CD4-positive, alpha-beta T cell treated with Interleukin-1 beta for 1 hour (primary cell): ENCODE results near the gene ZCCHC2.

Source experiments
- DNase-seq, 2 donors: peaks; one replicate each; pipeline ENCODE4 v3.0.0-alpha.2; 2020 to 2022

ZCCHC2 gene

DNA sequence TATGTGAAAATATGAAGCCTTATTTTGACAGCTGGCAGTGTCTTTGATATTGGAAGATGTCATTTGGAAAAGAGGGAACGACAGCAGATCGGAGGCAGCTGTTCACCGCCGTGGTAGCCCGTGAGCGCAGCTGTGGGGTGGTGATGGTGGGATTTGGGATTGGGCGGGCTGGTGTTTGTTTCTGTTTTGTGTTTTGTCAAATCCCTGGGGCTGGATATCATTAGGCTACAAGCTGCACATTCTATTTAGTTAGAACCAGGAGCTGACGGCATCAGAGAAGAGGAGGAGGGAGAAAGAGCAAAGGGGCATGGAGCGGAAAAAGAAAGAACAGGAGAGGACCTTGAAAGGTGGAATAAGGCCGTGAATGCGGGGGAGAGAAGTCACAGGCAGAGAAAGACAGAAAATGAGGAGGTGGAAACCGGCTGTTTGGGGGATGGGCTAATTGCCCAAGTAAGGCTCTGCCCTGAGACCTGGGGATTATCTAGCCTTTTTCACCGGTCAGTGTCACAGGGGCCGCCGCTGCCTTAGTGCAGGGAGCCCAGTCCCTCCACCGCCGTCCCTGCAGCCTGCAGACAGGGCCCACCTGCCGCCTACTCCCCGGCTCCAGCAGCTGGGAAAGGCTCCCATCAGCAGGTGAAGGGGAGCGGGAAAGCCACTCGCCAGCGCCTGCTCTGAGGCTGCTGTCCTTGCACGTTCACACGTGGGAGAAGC lies 88.0 kb downstream of the ZCCHC2 start:
- no peak for DNase-seq

DNA sequence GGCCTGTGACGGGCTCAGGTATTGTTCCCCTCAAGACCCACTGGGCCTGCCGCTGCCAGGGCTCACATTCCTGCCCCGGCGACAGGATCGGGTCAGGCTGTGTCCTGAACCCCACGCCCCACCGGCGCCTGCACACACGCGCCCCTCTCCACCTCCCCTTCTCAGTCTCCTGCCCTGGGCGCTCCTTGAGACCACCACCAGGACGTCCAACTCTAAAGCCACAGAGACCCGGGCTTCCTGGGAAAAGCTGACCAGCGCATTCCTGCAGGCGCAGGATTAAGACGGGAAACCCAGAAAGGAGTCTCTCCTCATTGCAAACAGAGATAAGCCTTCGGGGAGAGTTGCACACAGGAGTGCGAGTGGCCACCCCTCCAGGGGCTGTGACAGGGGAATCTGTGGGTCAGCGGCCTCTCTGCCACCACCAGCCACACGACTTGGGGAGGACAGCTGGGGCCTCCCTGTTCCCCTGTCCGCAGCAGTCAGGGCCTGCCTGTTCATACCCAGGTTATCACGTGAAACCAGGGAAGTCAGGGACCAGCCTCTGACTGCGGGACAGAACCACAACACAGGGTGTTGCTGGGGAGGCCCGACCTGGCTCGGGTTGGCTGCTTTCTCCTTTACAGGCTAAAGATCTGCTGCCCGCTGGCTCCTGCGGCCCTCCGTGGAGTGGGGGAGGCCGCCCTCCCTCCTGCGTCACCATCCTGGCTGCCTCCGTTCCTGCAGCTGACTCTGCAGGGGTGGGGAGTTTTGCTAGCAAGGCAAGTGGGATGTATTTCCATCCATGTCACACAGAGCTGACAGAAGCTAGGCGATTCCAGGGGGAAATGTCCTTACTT lies 88.8 kb downstream of the ZCCHC2 start:
- DNase-seq = no peak

DNA sequence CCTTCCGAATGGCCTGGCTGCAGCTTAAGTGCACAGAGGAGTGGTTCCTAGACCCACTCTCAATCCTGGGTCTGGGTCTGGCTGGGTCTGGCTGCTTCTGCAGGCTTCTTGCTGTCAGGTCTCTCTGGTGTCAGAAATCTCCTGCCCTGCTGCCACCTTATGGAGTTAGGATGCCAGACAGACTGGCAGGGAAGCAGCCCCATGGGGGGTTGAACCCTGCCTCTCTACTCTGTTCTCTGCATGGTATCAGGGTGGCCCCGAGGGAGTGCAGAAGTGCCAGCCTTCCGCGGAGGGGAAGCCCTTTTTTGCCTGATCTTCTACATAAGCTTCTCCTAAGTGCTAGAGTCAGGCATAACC lies 89.4 kb downstream of the ZCCHC2 start:
- no peak for DNase-seq

DNA sequence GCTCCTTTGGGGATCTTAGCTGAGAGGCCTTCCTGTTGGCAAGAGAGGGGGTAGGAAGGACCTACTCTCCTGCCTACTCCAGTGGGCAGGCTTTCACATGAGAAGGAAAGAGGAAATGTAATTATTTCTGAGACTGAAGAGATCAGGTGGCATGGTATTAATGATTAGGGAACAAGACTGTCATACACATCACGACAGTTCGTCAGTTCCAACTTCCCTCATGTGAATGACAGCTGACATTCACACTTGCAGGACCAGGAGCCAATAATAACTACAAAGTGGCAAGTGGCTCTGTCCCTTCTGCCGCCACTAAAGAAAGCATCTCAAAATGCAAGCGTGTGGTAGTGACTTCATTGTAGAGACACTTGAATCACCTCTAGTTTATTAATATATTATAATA lies 90.0 kb downstream of the ZCCHC2 start:
- no peak for DNase-seq

DNA sequence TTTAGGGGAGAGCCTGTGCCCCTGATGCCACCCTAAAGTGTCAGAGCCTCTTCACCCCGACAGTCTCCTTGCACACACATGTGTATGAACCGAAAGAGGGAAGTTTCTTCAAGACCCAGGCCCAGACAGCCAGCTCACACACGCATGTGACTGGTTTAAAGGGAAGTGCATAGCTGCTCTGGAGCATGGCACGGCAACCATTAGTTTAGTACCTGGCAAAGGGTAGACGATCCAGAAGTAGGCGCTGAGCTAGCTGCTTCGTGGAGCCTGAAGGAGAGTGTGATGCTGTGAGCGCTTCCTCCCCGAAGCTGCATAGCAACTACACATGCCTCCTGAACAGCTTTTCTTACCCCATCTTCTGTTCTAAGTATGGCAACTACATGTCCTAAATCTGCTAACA lies 91.7 kb downstream of the ZCCHC2 start:
- peak in 1 of 2 donors; percentile 3 for DNase-seq

DNA sequence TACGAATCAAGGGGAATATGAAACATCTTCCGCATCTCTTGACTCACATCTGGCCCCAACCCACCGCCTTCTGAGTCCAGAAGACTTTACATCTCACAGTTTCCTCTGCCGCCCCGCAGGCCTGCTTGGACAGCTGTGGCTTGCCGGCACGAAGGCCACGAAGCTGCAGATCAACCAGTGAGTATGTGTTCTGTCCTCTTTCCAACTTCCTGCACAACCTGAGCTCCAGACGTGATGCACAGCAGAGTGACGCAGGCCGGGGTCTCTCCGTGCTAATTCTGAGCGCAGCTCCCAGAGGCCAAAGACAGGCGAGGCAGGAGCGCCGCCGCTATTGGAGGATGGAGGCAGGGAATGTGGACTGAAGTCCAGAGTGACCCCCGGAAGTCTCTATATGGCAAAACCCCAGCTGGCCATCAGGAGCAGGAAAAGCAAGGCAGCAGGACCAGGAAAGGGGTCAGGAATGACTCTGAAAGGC lies 93.5 kb downstream of the ZCCHC2 start:
- no peak for DNase-seq

DNA sequence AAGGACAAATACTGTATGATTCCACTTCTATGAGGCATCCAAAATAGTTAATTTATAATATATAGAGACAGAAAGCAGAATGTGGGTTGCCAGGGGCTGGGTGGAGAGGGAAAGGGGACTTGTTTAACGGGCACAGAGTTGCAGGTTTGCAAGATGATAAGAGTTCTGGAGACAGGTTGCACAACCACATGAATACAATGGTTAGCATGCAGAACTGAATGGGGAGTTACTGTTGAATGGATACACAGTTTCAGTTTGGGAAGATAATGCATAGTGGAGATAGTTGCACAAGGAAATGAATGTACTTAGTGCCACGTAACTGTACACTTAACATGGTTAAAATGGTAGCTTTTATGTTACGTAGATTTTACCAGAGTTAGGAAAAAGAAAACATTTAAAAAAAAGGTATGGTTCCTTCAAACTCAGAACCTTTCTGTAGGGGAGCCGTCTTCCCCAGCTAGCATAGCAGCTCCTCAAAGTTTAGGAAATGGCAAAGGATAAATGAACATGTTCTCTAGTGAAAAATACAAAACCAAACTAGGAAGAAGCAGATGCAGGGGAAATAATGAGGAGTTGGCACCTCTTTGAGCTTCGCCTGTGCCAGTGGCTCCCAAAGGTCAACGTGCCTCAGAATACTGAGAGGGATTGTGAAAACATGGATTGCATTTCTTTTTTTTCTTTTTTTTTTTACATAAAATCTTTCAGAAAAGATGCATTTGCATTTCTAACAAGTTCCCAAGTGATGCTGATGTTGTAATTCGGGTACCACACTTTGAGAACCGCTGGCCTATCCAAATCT lies 95.2 kb downstream of the ZCCHC2 start:
- no peak for DNase-seq

DNA sequence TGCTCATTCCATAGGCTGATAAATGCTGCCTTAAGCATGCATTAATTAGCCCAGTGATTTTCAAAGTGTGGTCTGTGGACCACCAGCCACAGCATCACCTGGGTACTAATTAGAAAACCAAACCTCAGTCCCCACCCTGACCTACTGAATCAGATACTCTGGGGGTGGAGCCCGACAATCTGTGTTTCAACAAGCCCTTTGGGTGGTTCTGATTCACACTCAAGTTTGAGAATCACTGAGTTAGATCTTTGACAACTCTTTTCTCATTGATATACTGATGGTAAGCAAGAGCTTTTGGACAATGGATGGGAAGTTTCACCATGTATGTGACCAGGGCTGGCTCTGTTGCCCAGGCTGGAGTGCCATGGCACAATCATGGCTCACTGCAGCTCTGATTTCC lies 95.9 kb downstream of the ZCCHC2 start:
- DNase-seq = no peak

DNA sequence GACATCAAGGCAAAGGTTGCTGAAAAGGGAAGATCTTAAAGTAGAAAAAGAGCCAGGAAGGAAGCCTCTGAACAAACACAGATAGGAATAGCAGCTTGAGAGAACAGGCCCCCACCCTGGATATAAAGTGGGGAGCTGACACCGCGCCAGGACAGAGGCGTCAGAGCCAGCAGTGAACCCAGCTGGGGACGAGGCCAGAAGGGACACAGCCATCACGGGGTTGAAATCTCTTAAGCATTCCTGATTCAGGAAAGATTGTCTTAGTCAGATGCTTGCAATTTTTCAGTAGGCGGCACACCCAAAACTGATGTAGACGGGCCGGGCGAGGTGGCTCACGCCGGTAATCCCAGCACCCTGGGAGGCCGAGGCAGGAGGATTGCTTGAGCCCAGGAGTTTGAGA lies 98.7 kb downstream of the ZCCHC2 start:
- DNase-seq = no peak

DNA sequence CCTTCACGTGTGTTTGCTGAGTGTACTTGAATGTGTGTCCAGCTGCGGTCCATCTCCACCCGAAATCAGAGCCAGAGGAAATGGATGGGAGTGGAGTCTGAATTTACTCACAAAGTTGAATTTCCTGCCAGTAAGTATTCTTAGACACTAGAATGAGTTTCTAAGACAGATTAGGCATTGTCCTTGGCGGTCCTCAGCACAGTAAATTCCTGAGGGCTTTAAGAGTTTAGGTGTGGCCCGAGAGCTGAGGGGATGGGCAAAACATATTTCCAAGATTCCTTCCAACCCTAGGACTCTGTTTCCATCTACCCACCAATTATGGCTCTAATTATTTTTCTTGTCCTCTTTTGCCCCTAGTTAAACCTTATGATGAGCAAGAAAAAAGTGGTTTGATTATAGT lies 102.2 kb downstream of the ZCCHC2 start:
- no peak for DNase-seq
